Endometrial microvascular endothelial cells (primary cell): Measurements from ENCODE around the gene PPP1R37. TPM values are rescaled to one million over a fixed set of nuclear protein-coding genes. Genes with fewer than 3 reads are reported as not detected.

Experiments used
- in situ Hi-C: cut with HindIII; loops from 2 replicates; pipeline ENCODE4 v1.10.0; 2017; ENCODE audit warnings: low sequenced_read_pairs, low pct_unique_long_range_greater_than_20kb; ENCODE audit errors: inconsistent ontology term
- total RNA-seq: library from RNA; depleted of rRNA; stranded (reverse); fragments of >200 nt; gene quantifications from one replicate; pipeline ENCODE4 v1.2.3, GENCODE V29; 2015; ENCODE audit errors: inconsistent ontology term

The PPP1R37 gene
- total RNA-seq, 1 donor from 2014 or later, result 28.2 TPM

GRCh38 chr19:45175515-45176345 is 82.8 kb downstream of the PPP1R37 start:
- in situ Hi-C loops, result no loop called here

GRCh38 chr19:45177817-45178261 is 84.9 kb downstream of the PPP1R37 start, which contains the start of gene TRAPPC6A:
Gene TRAPPC6A, minus strand, starts transcription at chr19:45178237. Its CDS starts 19 bp downstream, at chr19:45178218.
- in situ Hi-C loops, result no loop called here

- in situ Hi-C loops, result no loop called here
Measured at GRCh38 chr19:45178262-45179071, 85.5 kb downstream of the PPP1R37 start, which contains the start of gene BLOC1S3. Gene BLOC1S3, plus strand, starts transcription at chr19:45178784. Its CDS starts 513 bp downstream, at chr19:45179297.

GRCh38 chr19:45179072-45179891 is 86.3 kb downstream of the PPP1R37 start:
- in situ Hi-C loops, result no loop called here

GRCh38 chr19:45179892-45180370 is 87.0 kb downstream of the PPP1R37 start:
- in situ Hi-C loops, result no loop called here

GRCh38 chr19:45180936-45181335 is 88.0 kb downstream of the PPP1R37 start:
- in situ Hi-C loops, result no loop called here

- in situ Hi-C loops, result no loop called here
Measured at GRCh38 chr19:45182758-45183157, 89.8 kb downstream of the PPP1R37 start.

- in situ Hi-C loops, result no loop called here
Measured at GRCh38 chr19:45184115-45184514, 91.1 kb downstream of the PPP1R37 start.

GRCh38 chr19:45186509-45187334 is 93.7 kb downstream of the PPP1R37 start:
- in situ Hi-C loops, result no loop called here

GRCh38 chr19:45187421-45188100 is 94.6 kb downstream of the PPP1R37 start:
- in situ Hi-C loops, result no loop called here

- in situ Hi-C loops, result no loop called here
Measured at GRCh38 chr19:45189971-45190370, 97.0 kb downstream of the PPP1R37 start.

- in situ Hi-C loops, result no loop called here
Measured at GRCh38 chr19:45191375-45191774, 98.4 kb downstream of the PPP1R37 start.

GRCh38 chr19:45195764-45196163 is 102.8 kb downstream of the PPP1R37 start:
- in situ Hi-C loops, result no loop called here

Other genes starting within 250 kb of the PPP1R37 start
- gene NECTIN2, start 246.9 kb upstream of the PPP1R37 start, total RNA-seq, result 307 TPM
- 142 TPM for gene TOMM40, start 201.9 kb upstream of the PPP1R37 start, total RNA-seq
- gene APOE, start 187.4 kb upstream of the PPP1R37 start, total RNA-seq, result 0.09 TPM
- gene APOC1, start 178.6 kb upstream of the PPP1R37 start, total RNA-seq, result not detected
- not detected for gene APOC4, start 150.9 kb upstream of the PPP1R37 start, total RNA-seq
- not detected for gene APOC2, start 147.1 kb upstream of the PPP1R37 start, total RNA-seq
- gene CLPTM1, start 137.8 kb upstream of the PPP1R37 start, total RNA-seq, result 80.3 TPM
- 18.9 TPM for gene RELB, start 91.7 kb upstream of the PPP1R37 start, total RNA-seq
- 28.2 TPM for gene CLASRP, start 54.1 kb upstream of the PPP1R37 start, total RNA-seq
- 0.74 TPM for gene ZNF296, start 16.7 kb upstream of the PPP1R37 start, total RNA-seq
- 61.5 TPM for gene GEMIN7, start 13.9 kb upstream of the PPP1R37 start, total RNA-seq
- gene NKPD1, start 67.8 kb downstream of the PPP1R37 start, total RNA-seq, result not detected
- gene TRAPPC6A, start 85.1 kb downstream of the PPP1R37 start, total RNA-seq, result 8.8 TPM
- 2.5 TPM for gene BLOC1S3, start 85.6 kb downstream of the PPP1R37 start, total RNA-seq
- 2.5 TPM for gene EXOC3L2, start 152.2 kb downstream of the PPP1R37 start, total RNA-seq
- 12.7 TPM for gene MARK4, start 158.1 kb downstream of the PPP1R37 start, total RNA-seq
- not detected for gene CKM, start 229.7 kb downstream of the PPP1R37 start, total RNA-seq
- not detected for gene KLC3, start 247.6 kb downstream of the PPP1R37 start, total RNA-seq